ENCODE measurements around the gene DIP2A.

DNA sequence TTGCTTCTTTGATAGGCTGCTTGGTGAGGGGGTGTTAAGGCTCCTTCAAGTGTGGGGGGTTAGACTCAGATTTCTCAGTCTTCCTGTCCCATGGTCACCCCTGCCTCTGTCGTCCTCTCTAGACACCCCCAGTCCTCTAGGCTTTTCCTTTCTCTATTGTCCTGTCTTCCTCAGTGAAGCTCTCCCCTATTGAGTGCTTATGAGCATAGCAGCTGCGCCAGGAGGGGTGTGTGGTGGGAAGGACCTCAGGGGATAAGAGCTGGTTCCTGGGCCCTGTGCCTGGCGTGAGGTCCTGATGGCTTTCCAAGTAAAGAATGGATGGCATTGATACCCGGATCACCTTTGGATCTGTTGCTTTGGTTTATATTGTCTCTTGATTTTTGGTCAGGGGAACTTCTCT is 69.1 kb downstream of the DIP2A start:
- TF ChIP-seq, protein P1, sequence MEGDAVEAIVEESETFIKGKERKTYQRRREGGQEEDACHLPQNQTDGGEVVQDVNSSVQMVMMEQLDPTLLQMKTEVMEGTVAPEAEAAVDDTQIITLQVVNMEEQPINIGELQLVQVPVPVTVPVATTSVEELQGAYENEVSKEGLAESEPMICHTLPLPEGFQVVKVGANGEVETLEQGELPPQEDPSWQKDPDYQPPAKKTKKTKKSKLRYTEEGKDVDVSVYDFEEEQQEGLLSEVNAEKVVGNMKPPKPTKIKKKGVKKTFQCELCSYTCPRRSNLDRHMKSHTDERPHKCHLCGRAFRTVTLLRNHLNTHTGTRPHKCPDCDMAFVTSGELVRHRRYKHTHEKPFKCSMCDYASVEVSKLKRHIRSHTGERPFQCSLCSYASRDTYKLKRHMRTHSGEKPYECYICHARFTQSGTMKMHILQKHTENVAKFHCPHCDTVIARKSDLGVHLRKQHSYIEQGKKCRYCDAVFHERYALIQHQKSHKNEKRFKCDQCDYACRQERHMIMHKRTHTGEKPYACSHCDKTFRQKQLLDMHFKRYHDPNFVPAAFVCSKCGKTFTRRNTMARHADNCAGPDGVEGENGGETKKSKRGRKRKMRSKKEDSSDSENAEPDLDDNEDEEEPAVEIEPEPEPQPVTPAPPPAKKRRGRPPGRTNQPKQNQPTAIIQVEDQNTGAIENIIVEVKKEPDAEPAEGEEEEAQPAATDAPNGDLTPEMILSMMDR (IDR thresholded peaks at IDR 0.05), result no peak
- TF ChIP-seq, protein P2, sequence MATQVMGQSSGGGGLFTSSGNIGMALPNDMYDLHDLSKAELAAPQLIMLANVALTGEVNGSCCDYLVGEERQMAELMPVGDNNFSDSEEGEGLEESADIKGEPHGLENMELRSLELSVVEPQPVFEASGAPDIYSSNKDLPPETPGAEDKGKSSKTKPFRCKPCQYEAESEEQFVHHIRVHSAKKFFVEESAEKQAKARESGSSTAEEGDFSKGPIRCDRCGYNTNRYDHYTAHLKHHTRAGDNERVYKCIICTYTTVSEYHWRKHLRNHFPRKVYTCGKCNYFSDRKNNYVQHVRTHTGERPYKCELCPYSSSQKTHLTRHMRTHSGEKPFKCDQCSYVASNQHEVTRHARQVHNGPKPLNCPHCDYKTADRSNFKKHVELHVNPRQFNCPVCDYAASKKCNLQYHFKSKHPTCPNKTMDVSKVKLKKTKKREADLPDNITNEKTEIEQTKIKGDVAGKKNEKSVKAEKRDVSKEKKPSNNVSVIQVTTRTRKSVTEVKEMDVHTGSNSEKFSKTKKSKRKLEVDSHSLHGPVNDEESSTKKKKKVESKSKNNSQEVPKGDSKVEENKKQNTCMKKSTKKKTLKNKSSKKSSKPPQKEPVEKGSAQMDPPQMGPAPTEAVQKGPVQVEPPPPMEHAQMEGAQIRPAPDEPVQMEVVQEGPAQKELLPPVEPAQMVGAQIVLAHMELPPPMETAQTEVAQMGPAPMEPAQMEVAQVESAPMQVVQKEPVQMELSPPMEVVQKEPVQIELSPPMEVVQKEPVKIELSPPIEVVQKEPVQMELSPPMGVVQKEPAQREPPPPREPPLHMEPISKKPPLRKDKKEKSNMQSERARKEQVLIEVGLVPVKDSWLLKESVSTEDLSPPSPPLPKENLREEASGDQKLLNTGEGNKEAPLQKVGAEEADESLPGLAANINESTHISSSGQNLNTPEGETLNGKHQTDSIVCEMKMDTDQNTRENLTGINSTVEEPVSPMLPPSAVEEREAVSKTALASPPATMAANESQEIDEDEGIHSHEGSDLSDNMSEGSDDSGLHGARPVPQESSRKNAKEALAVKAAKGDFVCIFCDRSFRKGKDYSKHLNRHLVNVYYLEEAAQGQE (IDR thresholded peaks at IDR 0.05; ENCODE audit: insufficient read depth in 1 of 2, low read depth in 2 of 2, low read length in 1 of 2), result no peak
- no peak for TF ChIP-seq TCF7L2 (IDR thresholded peaks at IDR 0.05; ENCODE audit: low read depth, low read length)
